ENCODE data around the gene RMI1.

Gene RMI1

GRCh38 chr9:83971485-83971884 lies 9.1 kb upstream of the RMI1 start:
- no peak for FAIRE-seq

GRCh38 chr9:83972286-83972685 lies 8.3 kb upstream of the RMI1 start:
- no peak for FAIRE-seq

GRCh38 chr9:83975300-83975699 lies 5.3 kb upstream of the RMI1 start:
- FAIRE-seq, result no peak

- no peak for FAIRE-seq
Observed at GRCh38 chr9:83976372-83976771, 4.2 kb upstream of the RMI1 start.

GRCh38 chr9:83977196-83977595 lies 3.4 kb upstream of the RMI1 start:
- FAIRE-seq, result no peak

GRCh38 chr9:83978992-83979811 lies 1.4 kb upstream of the RMI1 start:
- no peak for FAIRE-seq

GRCh38 chr9:83979812-83980394 lies 702 bp upstream of the RMI1 start, which contains the start of gene HNRNPK:
HNRNPK (minus strand) TSS chr9:83980215; CDS start chr9:83978252, 1,963 bp downstream.
- no peak for FAIRE-seq

- no peak for FAIRE-seq
Observed at GRCh38 chr9:83981126-83981871, 694 bp downstream of the RMI1 start.

GRCh38 chr9:83986195-83986594 lies 5.6 kb downstream of the RMI1 start:
- no peak for FAIRE-seq

- no peak for FAIRE-seq
Observed at GRCh38 chr9:83986765-83987401, 6.3 kb downstream of the RMI1 start.

- no peak for FAIRE-seq
Observed at GRCh38 chr9:83987402-83987791, 6.8 kb downstream of the RMI1 start.

- no peak for FAIRE-seq
Observed at GRCh38 chr9:83988411-83988810, 7.8 kb downstream of the RMI1 start.

- no peak for FAIRE-seq
Observed at GRCh38 chr9:83991355-83991754, 10.8 kb downstream of the RMI1 start.

GRCh38 chr9:83992407-83992806 lies 11.8 kb downstream of the RMI1 start:
- peak; percentile 89 for FAIRE-seq

- FAIRE-seq, result no peak
Observed at GRCh38 chr9:83992901-83993300, 12.3 kb downstream of the RMI1 start.

- FAIRE-seq, result no peak
Observed at GRCh38 chr9:83996126-83996525, 15.5 kb downstream of the RMI1 start.

- FAIRE-seq, result no peak
Observed at GRCh38 chr9:83999141-83999918, 18.7 kb downstream of the RMI1 start.

- FAIRE-seq, result peak; percentile 24
Observed at GRCh38 chr9:84000186-84000585, 19.6 kb downstream of the RMI1 start.

GRCh38 chr9:84001621-84002020 lies 21.0 kb downstream of the RMI1 start:
- no peak for FAIRE-seq

- FAIRE-seq, result peak; percentile 68
Observed at GRCh38 chr9:84002344-84002743, 21.7 kb downstream of the RMI1 start.

GRCh38 chr9:84003246-84003645 lies 22.6 kb downstream of the RMI1 start:
- no peak for FAIRE-seq

GRCh38 chr9:84007662-84008061 lies 27.1 kb downstream of the RMI1 start:
- no peak for FAIRE-seq
